HepG2 (cell line): ENCODE results near the gene IFT172. TPM values are rescaled to one million over a fixed set of nuclear protein-coding genes. Genes with fewer than 3 reads are reported as not detected.

ENCODE experiments used
- ATRX ChIP-seq: sonication (generic); formaldehyde crosslinking; IDR thresholded peaks from 2 replicates; pipeline ENCODE4 v1.4.0; 2020; ENCODE audit warnings: missing genetic modification reagents, borderline replicate concordance
- REL ChIP-seq: sonication (generic); formaldehyde crosslinking; conservative IDR thresholded peaks from 2 replicates; pipeline ENCODE4 v1.8.0; 2022; ENCODE audit warnings: mild to moderate bottlenecking, missing genetic modification reagents, moderate library complexity
- SSRP1 ChIP-seq: IDR thresholded peaks from 2 replicates; pipeline ENCODE4 v1.6.1; 2016; ENCODE audit warnings: control low read depth
- polyA plus RNA-seq, 8 experiments: library from polyadenylated mRNA; depleted of rRNA in 3 of 8; stranded (reverse) in 7 of 8; unstranded in 1 of 8; fragments of >200 nt; fragmentation: Illumina TruSeq in 4 of 8; extraction: Trizol in 4 of 8; gene quantifications; 2 replicates each; pipeline versions ENCODE4 v1.2.1 to v1.2.3, GENCODE V29; 2011 to 2016; ENCODE audit warnings: low read depth in 4 of 8, missing spikeins in 1 of 8, mixed read lengths in 1 of 8; ENCODE audit not compliant: insufficient read depth in 1 of 8
- total RNA-seq, 5 experiments: library from RNA; depleted of rRNA; stranded (reverse); fragments of >200 nt; fragmentation: Illumina TruSeq; extraction: Trizol; gene quantifications; 2 replicates each; pipeline ENCODE4 v1.2.3, GENCODE V29; 2016; ENCODE audit warnings: low read depth in 1 of 5
- TF ChIP-seq, protein P1 (sequence below): sonication (generic); formaldehyde crosslinking; IDR thresholded peaks from 2 replicates; pipeline ENCODE4 v1.4.0; 2020; ENCODE audit warnings: missing genetic modification reagents, mild to moderate bottlenecking, borderline replicate concordance
- TF ChIP-seq, protein P2 (sequence below): sonication (generic); formaldehyde crosslinking; IDR thresholded peaks from 2 replicates; pipeline ENCODE4 v1.5.0; 2020; ENCODE audit warnings: mild to moderate bottlenecking, low read depth, missing genetic modification reagents, borderline replicate concordance
- TF ChIP-seq, protein P3 (sequence below): sonication (generic); formaldehyde crosslinking; IDR thresholded peaks from 2 replicates; pipeline ENCODE4 v1.4.0; 2020; ENCODE audit warnings: missing genetic modification reagents, borderline replicate concordance
- TF ChIP-seq, protein P4 (sequence below): sonication (generic); formaldehyde crosslinking; IDR thresholded peaks from 2 replicates; pipeline ENCODE4 v1.8.1; 2023; ENCODE audit warnings: mild to moderate bottlenecking, moderate library complexity, missing genetic modification reagents
- TF ChIP-seq, protein P5 (sequence below): sonication (generic); formaldehyde crosslinking; conservative IDR thresholded peaks from 2 replicates; pipeline ENCODE4 v1.4.0; 2020; ENCODE audit warnings: missing genetic modification reagents
- TF ChIP-seq, protein P6 (sequence below): sonication (generic); formaldehyde crosslinking; IDR thresholded peaks from 2 replicates; pipeline ENCODE4 v1.4.0; 2020; ENCODE audit warnings: mild to moderate bottlenecking, missing genetic modification reagents

The IFT172 gene
- total and polyA plus RNA-seq, 2 of the 13 experiments (the other 11 are each of a cell fraction or from before 2014, with no cell fraction given): 21.6 to 35.7 TPM

DNA sequence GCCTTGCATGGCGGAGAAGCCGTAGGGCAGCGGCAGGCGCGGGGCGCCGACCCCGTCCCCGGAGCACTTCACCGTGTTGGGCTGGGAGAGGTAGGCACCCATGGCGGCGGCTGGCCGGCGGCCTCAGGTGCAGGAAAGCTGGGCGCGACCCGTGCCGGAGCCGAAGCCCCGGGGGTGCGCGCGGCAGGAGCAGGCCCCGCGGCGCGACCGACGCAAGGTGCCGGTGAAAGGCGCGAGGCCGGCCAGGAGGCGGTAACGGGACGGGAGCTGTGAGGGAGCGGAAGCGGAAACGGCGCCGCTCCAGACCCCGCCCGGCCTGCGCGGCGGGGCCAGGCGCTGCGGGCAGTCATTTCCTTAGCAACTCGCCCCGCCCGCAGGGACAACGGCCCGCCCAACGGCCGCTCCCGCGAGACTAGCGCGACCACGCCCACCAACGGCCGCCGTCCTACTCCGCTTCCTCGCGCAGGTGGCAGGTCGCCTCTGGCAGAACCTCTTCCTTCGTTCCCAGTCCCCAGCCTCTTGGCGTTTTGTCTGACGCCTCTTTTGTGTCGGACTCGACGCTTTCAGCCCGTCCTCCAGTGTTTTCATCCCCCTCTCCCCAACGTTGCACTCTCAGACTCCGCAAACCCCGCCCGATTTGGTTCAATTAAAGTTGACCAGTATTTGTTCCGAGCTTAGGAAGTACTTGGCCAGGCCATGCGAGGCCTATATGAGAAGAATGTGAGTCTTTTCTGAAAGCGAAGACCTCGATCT lies 80.0 kb downstream of the IFT172 start, which contains the start of gene PPM1G (continued):
- TF ChIP-seq, protein P1, sequence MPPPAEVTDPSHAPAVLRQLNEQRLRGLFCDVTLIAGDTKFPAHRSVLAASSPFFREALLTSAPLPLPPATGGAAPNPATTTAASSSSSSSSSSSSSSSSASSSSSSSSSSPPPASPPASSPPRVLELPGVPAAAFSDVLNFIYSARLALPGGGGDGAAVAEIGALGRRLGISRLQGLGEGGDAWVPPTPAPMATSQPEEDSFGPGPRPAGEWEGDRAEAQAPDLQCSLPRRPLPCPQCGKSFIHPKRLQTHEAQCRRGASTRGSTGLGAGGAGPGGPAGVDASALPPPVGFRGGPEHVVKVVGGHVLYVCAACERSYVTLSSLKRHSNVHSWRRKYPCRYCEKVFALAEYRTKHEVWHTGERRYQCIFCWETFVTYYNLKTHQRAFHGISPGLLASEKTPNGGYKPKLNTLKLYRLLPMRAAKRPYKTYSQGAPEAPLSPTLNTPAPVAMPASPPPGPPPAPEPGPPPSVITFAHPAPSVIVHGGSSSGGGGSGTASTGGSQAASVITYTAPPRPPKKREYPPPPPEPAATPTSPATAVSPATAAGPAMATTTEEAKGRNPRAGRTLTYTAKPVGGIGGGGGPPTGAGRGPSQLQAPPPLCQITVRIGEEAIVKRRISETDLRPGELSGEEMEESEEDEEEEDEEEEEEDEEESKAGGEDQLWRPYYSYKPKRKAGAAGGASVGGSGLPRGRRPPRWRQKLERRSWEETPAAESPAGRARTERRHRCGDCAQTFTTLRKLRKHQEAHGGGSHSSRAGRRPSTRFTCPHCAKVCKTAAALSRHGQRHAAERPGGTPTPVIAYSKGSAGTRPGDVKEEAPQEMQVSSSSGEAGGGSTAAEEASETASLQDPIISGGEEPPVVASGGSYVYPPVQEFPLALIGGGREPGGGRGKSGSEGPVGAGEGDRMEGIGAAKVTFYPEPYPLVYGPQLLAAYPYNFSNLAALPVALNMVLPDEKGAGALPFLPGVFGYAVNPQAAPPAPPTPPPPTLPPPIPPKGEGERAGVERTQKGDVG (CRISPR knock-in tag): no peak
- TF ChIP-seq SSRP1 (CRISPR knock-in tag) (no peak), REL (CRISPR knock-in tag) (no peak), ATRX (CRISPR knock-in tag) (no peak)
- TF ChIP-seq, protein P2, sequence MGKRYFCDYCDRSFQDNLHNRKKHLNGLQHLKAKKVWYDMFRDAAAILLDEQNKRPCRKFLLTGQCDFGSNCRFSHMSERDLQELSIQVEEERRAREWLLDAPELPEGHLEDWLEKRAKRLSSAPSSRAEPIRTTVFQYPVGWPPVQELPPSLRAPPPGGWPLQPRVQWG (CRISPR knock-in tag): no peak
- TF ChIP-seq, protein P3, sequence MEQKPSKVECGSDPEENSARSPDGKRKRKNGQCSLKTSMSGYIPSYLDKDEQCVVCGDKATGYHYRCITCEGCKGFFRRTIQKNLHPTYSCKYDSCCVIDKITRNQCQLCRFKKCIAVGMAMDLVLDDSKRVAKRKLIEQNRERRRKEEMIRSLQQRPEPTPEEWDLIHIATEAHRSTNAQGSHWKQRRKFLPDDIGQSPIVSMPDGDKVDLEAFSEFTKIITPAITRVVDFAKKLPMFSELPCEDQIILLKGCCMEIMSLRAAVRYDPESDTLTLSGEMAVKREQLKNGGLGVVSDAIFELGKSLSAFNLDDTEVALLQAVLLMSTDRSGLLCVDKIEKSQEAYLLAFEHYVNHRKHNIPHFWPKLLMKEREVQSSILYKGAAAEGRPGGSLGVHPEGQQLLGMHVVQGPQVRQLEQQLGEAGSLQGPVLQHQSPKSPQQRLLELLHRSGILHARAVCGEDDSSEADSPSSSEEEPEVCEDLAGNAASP (CRISPR knock-in tag): 0 out of 2 replicates have a peak, but pooled peaks have one; percentile 9
- TF ChIP-seq, protein P4, sequence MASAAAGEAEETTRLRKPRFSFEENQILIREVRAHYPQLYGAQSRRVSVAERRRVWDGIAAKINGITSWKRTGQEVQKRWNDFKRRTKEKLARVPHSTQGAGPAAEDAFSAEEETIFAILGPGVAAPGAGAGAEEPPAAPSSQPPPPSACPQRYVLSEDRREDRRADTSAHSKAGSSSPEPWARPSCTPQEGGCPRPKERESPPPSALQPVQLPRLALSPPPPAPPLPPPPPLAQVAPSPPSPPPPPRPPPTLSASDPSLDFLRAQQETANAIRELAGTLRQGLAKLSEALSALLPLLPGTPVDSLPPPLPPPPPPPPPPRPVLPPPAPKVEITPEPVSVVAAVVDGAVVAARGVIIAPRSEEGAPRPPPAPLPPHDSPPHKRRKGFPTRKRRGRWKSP (CRISPR knock-in tag): peak; percentile 84
- TF ChIP-seq, protein P5, sequence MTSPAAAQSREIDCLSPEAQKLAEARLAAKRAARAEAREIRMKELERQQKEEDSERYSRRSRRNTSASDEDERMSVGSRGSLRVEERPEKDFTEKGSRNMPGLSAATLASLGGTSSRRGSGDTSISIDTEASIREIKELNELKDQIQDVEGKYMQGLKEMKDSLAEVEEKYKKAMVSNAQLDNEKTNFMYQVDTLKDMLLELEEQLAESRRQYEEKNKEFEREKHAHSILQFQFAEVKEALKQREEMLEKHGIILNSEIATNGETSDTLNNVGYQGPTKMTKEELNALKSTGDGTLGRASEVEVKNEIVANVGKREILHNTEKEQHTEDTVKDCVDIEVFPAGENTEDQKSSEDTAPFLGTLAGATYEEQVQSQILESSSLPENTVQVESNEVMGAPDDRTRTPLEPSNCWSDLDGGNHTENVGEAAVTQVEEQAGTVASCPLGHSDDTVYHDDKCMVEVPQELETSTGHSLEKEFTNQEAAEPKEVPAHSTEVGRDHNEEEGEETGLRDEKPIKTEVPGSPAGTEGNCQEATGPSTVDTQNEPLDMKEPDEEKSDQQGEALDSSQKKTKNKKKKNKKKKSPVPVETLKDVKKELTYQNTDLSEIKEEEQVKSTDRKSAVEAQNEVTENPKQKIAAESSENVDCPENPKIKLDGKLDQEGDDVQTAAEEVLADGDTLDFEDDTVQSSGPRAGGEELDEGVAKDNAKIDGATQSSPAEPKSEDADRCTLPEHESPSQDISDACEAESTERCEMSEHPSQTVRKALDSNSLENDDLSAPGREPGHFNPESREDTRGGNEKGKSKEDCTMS: no peak
- TF ChIP-seq, protein P6, sequence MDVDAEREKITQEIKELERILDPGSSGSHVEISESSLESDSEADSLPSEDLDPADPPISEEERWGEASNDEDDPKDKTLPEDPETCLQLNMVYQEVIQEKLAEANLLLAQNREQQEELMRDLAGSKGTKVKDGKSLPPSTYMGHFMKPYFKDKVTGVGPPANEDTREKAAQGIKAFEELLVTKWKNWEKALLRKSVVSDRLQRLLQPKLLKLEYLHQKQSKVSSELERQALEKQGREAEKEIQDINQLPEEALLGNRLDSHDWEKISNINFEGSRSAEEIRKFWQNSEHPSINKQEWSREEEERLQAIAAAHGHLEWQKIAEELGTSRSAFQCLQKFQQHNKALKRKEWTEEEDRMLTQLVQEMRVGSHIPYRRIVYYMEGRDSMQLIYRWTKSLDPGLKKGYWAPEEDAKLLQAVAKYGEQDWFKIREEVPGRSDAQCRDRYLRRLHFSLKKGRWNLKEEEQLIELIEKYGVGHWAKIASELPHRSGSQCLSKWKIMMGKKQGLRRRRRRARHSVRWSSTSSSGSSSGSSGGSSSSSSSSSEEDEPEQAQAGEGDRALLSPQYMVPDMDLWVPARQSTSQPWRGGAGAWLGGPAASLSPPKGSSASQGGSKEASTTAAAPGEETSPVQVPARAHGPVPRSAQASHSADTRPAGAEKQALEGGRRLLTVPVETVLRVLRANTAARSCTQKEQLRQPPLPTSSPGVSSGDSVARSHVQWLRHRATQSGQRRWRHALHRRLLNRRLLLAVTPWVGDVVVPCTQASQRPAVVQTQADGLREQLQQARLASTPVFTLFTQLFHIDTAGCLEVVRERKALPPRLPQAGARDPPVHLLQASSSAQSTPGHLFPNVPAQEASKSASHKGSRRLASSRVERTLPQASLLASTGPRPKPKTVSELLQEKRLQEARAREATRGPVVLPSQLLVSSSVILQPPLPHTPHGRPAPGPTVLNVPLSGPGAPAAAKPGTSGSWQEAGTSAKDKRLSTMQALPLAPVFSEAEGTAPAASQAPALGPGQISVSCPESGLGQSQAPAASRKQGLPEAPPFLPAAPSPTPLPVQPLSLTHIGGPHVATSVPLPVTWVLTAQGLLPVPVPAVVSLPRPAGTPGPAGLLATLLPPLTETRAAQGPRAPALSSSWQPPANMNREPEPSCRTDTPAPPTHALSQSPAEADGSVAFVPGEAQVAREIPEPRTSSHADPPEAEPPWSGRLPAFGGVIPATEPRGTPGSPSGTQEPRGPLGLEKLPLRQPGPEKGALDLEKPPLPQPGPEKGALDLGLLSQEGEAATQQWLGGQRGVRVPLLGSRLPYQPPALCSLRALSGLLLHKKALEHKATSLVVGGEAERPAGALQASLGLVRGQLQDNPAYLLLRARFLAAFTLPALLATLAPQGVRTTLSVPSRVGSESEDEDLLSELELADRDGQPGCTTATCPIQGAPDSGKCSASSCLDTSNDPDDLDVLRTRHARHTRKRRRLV (CRISPR knock-in tag): peak; percentile 81; the same call in 1 of the 2 replicates
